ENCODE results near the gene PRR12. TPM values are rescaled to one million over a fixed set of nuclear protein-coding genes. Genes with fewer than 3 reads are reported as not detected.

Gene PRR12
- polyA plus RNA-seq, 1 donor (not counting 4 experiments of a cell fraction or from before 2014, with no cell fraction given), result 0.35 TPM

DNA sequence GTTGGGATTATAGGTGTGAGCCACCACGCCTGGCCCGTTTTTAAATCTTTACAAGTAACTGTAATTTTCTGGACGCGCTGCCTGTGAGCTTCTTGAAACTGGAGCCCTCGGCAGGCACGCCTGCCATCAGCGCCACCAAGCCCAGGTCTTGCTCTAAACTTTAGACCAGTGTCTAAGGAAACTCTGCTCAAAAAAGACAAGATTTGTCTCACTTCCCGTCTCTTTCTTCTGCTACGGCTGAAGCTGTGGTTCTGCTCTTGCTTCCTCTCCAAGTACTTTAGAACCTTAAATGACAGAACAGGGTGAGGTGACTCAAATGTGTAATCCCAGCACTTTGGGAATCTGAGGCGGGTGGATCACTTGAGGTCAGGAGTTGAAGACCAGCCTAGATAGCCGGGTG is 38.2 kb upstream of the PRR12 start:
- Histone ChIP-seq H3K27ac (ENCODE audit: control insufficient read depth, insufficient read depth, low read length) (no peak overlapping the region), H4K20me1 (ENCODE audit: control insufficient read depth, extremely low read depth, insufficient read depth, low read length) (no peaks in the 10 kb centered on the region), H3K9me1 (ENCODE audit: control insufficient read depth, extremely low read depth, insufficient read depth, low read length) (no peaks in the 10 kb centered on the region), H3K4me3 (ENCODE audit: control insufficient read depth in 2 of 3, extremely low read depth in 1 of 3, insufficient read depth in 2 of 3, low read depth in 1 of 3, low read length in 3 of 3) (no peak overlapping the region), H3K79me2 (ENCODE audit: control insufficient read depth, insufficient read depth, low read length) (no peaks in the 10 kb centered on the region), H3K36me3 (ENCODE audit: control insufficient read depth in 2 of 2, extremely low read depth in 1 of 2, insufficient read depth in 2 of 2, low read length in 2 of 2) (peaks cover 12 to 19% of the 10 kb centered on the region in 2 experiments), H3K4me2 (ENCODE audit: control insufficient read depth, extremely low read depth, insufficient read depth, low read depth, low read length) (no peak overlapping the region), H3K9ac (ENCODE audit: control insufficient read depth, extremely low read depth, insufficient read depth, low read length) (no peak overlapping the region), H3K4me1 (ENCODE audit: control insufficient read depth, extremely low read depth, insufficient read depth, low read length) (peaks cover 15% of the 10 kb centered on the region), H3K27me3 (ENCODE audit: control insufficient read depth, extremely low read depth, insufficient read depth, low read length) (no peaks in the 10 kb centered on the region), H3K9me3 (ENCODE audit: control insufficient read depth, low read depth, low read length) (no peaks in the 10 kb centered on the region), H2AFZ (ENCODE audit: control insufficient read depth, low read length) (no peak overlapping the region)
- FAIRE-seq (peak; percentile 78), DNase-seq (ENCODE audit: low read depth, low spot score) (no peak)
- dilution Hi-C loops (cut with MboI; ENCODE audit: extremely low pct_ligation_motif_present, low sequenced_read_pairs), result no loop called here
- TF ChIP-seq, protein P1, sequence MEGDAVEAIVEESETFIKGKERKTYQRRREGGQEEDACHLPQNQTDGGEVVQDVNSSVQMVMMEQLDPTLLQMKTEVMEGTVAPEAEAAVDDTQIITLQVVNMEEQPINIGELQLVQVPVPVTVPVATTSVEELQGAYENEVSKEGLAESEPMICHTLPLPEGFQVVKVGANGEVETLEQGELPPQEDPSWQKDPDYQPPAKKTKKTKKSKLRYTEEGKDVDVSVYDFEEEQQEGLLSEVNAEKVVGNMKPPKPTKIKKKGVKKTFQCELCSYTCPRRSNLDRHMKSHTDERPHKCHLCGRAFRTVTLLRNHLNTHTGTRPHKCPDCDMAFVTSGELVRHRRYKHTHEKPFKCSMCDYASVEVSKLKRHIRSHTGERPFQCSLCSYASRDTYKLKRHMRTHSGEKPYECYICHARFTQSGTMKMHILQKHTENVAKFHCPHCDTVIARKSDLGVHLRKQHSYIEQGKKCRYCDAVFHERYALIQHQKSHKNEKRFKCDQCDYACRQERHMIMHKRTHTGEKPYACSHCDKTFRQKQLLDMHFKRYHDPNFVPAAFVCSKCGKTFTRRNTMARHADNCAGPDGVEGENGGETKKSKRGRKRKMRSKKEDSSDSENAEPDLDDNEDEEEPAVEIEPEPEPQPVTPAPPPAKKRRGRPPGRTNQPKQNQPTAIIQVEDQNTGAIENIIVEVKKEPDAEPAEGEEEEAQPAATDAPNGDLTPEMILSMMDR (optimal IDR thresholded peaks at IDR 0.05 in 1 of 3, IDR thresholded peaks at IDR 0.05 in 1 of 3, conservative IDR thresholded peaks at IDR 0.05 in 1 of 3; ENCODE audit: extremely low read depth in 1 of 3, insufficient read depth in 2 of 3, low read length in 3 of 3), result no peak
- TF ChIP-seq EZH2 (IDR thresholded peaks at IDR 0.05; ENCODE audit: low read length), result no peak

- Histone ChIP-seq H3K9me3 (ENCODE audit: control insufficient read depth, low read depth, low read length) (no peaks in the 10 kb centered on the region), H3K27ac (ENCODE audit: control insufficient read depth, insufficient read depth, low read length) (peak overlapping the region; percentile 85), H3K4me3 (ENCODE audit: control insufficient read depth in 2 of 3, extremely low read depth in 1 of 3, insufficient read depth in 2 of 3, low read depth in 1 of 3, low read length in 3 of 3) (peak overlapping the region in 1 of 3 experiments; percentile 26), H3K27me3 (ENCODE audit: control insufficient read depth, extremely low read depth, insufficient read depth, low read length) (no peaks in the 10 kb centered on the region), H3K4me1 (ENCODE audit: control insufficient read depth, extremely low read depth, insufficient read depth, low read length) (peaks cover 15% of the 10 kb centered on the region), H3K4me2 (ENCODE audit: control insufficient read depth, extremely low read depth, insufficient read depth, low read depth, low read length) (peak overlapping the region; percentile 56), H3K79me2 (ENCODE audit: control insufficient read depth, insufficient read depth, low read length) (no peaks in the 10 kb centered on the region), H3K9ac (ENCODE audit: control insufficient read depth, extremely low read depth, insufficient read depth, low read length) (peak overlapping the region; percentile 44), H2AFZ (ENCODE audit: control insufficient read depth, low read length) (peak overlapping the region; percentile 62), H3K9me1 (ENCODE audit: control insufficient read depth, extremely low read depth, insufficient read depth, low read length) (no peaks in the 10 kb centered on the region), H4K20me1 (ENCODE audit: control insufficient read depth, extremely low read depth, insufficient read depth, low read length) (no peaks in the 10 kb centered on the region), H3K36me3 (ENCODE audit: control insufficient read depth in 2 of 2, extremely low read depth in 1 of 2, insufficient read depth in 2 of 2, low read length in 2 of 2) (peaks cover 19 to 24% of the 10 kb centered on the region in 2 experiments)
- TF ChIP-seq, protein P1 (optimal IDR thresholded peaks at IDR 0.05 in 1 of 3, IDR thresholded peaks at IDR 0.05 in 1 of 3, conservative IDR thresholded peaks at IDR 0.05 in 1 of 3; ENCODE audit: extremely low read depth in 1 of 3, insufficient read depth in 2 of 3, low read length in 3 of 3), result no peak
- TF ChIP-seq EZH2 (IDR thresholded peaks at IDR 0.05; ENCODE audit: low read length), result no peak
- DNase-seq (ENCODE audit: low read depth, low spot score), result peak; percentile 78
- dilution Hi-C loops (cut with MboI; ENCODE audit: extremely low pct_ligation_motif_present, low sequenced_read_pairs), result no loop called here
- FAIRE-seq, result peak; percentile 98
These were observed 37.3 kb upstream of the PRR12 start for GRCh38 chr19:49553451-49554271.

Measured in keratinocyte (primary cell).